GM21825 (cell line): Measurements from ENCODE around the gene SIPA1L3.

ENCODE experiments used
- ATAC-seq: cut with Tn5 transposase; IDR thresholded peaks from one replicate; pipeline ENCODE4 v1.9.1; 2021; ENCODE audit warnings: mild to moderate bottlenecking, moderate library complexity; ENCODE audit not compliant: unreplicated experiment

SIPA1L3 gene

GRCh38 chr19:38139122-38139521, 232.1 kb downstream of the SIPA1L3 start:
- no peak for ATAC-seq

GRCh38 chr19:38141108-38141507, 234.1 kb downstream of the SIPA1L3 start:
- ATAC-seq, result no peak

DNA sequence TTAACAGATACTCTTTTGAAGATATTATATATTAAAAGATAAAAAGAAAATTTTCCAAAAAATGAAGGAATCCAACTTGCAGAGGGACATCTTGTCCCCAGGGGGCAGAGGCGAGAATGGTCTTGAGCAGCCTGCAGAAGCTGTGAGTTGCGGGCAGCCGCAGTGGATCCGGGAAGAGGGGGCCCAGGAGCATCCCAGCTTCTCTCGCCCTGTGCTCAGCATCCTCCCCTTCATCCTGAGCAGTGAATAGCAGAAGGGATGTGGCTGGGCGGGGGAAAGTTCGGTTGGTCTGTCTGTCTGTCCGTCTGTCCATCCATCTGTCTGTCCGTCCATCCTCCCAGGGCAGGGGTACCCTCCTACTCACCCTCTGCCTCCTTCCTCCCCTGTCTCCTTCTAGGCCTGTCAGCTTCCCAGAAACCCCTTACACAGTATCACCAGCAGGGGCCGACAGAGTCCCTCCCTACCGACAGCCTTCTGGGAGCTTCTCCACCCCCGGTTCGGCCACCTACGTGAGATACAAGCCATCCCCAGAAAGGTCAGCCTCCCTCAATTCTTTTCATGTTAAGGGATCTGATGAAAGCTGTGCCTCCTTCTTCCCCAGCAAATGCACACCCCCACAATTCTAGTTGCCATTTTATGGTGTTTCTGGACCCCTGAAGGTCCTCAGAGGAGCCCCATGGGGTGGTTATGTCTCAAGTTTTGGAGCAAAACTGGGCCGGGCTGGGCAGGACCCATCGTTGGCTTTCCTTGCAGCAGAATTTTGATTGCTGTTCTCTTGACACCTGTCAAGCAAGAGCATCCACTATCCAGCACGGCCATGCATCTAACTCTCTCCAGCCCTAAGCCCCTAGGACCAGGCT, 235.4 kb downstream of the SIPA1L3 start:
- ATAC-seq, result no peak

- no peak for ATAC-seq
Observed at GRCh38 chr19:38143847-38144246, 236.8 kb downstream of the SIPA1L3 start.

- ATAC-seq, result no peak
Observed at GRCh38 chr19:38144667-38145066, 237.7 kb downstream of the SIPA1L3 start.

- ATAC-seq, result no peak
Observed at GRCh38 chr19:38145623-38146022, 238.6 kb downstream of the SIPA1L3 start.

- ATAC-seq, result no peak
Observed at GRCh38 chr19:38148337-38148736, 241.3 kb downstream of the SIPA1L3 start.

GRCh38 chr19:38149661-38150061, 242.7 kb downstream of the SIPA1L3 start:
- no peak for ATAC-seq

GRCh38 chr19:38151242-38151641, 244.2 kb downstream of the SIPA1L3 start:
- ATAC-seq, result no peak

- ATAC-seq, result no peak
Observed at GRCh38 chr19:38152461-38153379, 245.7 kb downstream of the SIPA1L3 start.

GRCh38 chr19:38155453-38155852, 248.4 kb downstream of the SIPA1L3 start:
- no peak for ATAC-seq

- no peak for ATAC-seq
Observed at GRCh38 chr19:38158730-38159129, 251.7 kb downstream of the SIPA1L3 start.

GRCh38 chr19:38162094-38162493, 255.1 kb downstream of the SIPA1L3 start:
- no peak for ATAC-seq

GRCh38 chr19:38162632-38163031, 255.6 kb downstream of the SIPA1L3 start:
- ATAC-seq, result no peak

DNA sequence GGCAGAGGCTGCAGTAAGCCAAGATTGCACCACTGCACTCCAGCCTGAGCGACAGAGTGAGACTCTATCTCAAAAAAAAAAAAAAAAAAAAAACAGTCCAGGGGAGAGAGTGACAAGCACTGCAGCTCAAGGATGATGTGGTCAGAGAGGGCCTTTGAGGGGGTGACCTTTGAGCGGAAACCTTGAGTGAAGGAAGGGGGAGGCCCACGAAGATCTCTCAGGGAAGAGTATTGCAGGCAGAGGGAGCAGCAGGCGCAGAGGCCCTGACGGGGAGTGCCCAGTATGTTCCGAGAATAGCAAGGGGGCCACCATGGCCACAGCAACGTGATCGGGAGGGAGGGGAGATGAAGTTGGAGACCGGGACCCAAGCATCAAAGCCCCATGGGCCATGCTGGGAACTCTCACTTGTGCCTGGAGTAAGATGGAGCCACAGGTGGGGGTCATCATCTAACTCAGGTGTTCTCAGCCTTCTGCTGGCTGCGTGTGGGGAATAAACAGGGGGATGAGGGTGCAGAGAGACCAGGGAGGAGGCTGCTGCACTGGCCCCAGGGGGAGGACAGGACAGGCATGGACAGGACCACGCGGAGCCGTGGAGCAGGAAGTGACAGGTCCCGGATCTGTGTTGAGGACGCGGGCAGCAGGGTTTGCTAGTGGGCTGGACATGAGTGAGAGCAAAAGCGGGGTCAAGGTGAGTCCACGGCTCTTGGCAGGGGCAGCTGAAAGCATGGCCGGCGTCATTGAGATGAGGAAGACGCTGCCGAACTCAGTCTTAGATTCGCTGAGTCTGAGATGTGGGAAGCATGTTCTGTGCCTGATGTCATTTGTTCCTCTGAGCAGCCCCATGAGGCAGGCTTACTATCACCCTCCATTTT, 256.6 kb downstream of the SIPA1L3 start:
- no peak for ATAC-seq

DNA sequence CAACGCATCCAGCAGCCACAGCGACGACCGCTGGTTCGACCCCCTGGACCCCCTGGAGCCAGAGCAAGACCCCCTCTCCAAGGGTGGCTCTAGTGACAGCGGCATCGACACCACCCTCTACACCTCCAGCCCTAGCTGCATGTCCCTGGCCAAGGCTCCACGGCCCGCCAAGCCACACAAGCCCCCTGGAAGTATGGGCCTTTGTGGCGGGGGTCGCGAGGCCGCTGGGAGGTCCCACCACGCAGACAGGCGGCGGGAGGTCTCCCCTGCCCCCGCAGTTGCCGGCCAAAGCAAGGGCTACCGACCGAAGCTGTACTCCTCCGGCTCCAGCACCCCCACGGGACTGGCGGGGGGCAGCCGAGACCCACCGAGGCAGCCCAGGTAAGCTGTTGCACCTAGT, 257.5 kb downstream of the SIPA1L3 start:
- ATAC-seq, result no peak

GRCh38 chr19:38165335-38165734, 258.3 kb downstream of the SIPA1L3 start:
- no peak for ATAC-seq

DNA sequence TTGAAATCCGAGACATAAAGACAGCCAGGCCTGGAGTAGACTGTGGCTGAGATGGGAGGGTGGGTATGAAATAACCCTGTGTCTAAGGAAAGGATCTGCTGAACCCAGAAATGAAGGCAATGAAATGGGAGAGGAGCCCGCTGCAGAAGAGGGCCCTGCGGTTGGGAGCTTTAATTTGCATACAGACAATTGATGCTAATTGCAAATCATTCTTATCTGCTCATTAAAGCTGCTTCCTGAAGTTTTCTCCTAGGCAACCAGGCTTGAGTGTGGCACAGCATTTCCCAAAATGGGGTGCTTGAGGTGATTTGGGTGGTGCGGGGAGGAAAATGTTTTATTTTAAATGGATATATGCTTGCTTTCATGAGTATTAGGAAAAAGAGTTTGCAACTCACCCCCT, 261.6 kb downstream of the SIPA1L3 start:
- ATAC-seq, result no peak

GRCh38 chr19:38170334-38170733, 263.3 kb downstream of the SIPA1L3 start:
- ATAC-seq, result no peak

DNA sequence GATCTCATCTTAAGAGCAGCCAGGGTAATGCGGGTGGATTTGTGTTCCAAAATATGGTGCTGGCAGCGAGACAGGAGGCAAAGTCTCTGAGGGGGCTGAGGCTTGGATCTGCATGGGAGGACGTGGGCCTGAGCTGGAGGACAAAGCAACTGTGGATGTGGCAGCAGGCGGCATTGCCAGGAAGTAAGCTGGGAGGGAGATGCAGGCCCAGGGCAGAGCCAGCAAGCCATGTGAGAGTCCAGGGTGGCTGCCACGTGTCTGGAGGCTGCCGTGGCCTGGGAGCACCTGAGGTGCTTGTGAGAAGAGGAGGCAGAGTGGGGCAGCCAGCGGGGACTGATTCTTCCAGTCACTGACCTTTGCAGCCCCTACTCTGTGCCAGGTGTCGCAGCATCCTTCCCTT, 265.0 kb downstream of the SIPA1L3 start:
- ATAC-seq, result no peak
